Stimulated activated CD4-positive, alpha-beta T cell treated with anti-CD3 and anti-CD28 coated beads, Interleukin-15, amount 100 ng/mL, for 1 hour (primary cell): Measurements from ENCODE around the gene HSP90AB1.

ENCODE experiments used
- DNase-seq, 2 donors: peaks; one replicate each; pipeline ENCODE4 v3.0.0-alpha.2; 2020; ENCODE audit warnings: low read depth in 1 of 2, low spot score in 1 of 2

HSP90AB1 gene

GRCh38 chr6:44285552-44286284 lies 38.8 kb downstream of the HSP90AB1 start:
- DNase-seq, result no peak

DNA sequence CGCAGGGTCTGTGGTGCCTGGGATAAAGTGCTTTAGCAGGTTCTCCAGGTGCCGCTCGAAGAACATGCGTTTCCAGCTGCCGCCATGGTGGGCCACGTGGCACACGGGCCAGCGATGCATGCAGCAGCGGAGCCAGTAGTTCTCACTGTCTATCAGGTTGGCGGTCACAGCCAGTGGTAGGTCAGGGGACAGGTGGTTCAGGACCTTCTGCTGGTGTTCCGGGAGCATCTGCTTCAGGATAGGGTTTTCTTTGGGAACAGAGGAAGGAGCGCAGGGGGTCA lies 39.3 kb downstream of the HSP90AB1 start:
- DNase-seq, result no peak

DNA sequence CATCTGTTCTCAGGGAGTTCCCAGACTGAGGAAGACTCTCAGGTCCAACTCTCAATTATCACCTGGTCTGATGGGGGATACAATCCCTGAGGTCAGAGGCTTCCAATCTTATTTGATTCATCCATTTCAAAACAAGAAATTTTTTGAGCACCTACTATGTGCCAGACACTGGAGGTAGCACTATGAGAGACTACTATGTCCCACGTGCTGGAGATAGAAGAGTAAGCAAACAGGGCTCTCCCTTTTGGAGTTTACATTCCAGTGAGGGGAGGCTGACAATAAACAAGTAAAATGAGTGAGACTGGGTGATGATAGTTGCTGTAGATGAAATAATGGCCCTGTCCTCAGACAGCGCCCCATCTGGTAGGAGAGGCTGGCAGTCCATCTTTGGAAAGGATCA lies 39.8 kb downstream of the HSP90AB1 start:
- DNase-seq, result no peak

- no peak for DNase-seq
These were observed 42.9 kb downstream of the HSP90AB1 start for GRCh38 chr6:44289726-44290260.

- no peak for DNase-seq
These were observed 44.9 kb downstream of the HSP90AB1 start for GRCh38 chr6:44291841-44292240.

DNA sequence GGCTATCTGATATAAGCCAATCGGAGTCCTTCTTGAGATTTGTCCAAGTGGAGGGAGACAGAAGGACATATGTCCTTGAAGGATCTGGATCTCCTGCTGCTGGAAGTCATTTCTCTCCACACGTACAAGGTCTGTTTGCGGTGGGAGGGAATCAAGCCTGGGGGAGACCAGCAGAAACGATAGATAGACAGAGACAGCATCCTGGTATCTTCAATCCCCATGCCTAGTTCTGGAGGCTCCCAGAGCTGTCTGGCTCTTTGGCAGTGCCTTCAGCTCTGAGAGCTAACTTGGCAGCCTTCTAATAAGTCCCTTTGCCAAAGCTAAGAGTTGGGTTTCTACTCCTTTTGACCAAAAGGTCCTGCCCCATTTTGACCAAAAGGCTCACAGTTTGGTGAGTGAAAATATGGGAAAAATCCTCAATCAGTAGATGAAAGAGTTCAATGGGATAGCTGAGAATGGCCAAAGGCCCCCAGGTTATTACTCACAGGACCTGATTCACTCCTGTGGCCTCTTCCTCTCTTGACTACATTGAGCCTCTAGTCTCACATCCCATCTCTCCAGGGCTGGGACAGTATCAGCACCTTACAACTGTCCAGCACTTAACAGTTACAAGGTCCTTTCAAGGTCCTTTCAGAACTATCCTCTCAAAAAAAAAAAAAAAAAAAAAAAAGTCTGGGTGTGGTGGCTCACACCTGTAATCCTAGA lies 45.9 kb downstream of the HSP90AB1 start:
- no peak for DNase-seq

GRCh38 chr6:44294832-44295791 lies 48.2 kb downstream of the HSP90AB1 start:
- no peak for DNase-seq

GRCh38 chr6:44297063-44298038 lies 50.5 kb downstream of the HSP90AB1 start:
- peak in 1 of 2 donors; percentile 46 for DNase-seq

DNA sequence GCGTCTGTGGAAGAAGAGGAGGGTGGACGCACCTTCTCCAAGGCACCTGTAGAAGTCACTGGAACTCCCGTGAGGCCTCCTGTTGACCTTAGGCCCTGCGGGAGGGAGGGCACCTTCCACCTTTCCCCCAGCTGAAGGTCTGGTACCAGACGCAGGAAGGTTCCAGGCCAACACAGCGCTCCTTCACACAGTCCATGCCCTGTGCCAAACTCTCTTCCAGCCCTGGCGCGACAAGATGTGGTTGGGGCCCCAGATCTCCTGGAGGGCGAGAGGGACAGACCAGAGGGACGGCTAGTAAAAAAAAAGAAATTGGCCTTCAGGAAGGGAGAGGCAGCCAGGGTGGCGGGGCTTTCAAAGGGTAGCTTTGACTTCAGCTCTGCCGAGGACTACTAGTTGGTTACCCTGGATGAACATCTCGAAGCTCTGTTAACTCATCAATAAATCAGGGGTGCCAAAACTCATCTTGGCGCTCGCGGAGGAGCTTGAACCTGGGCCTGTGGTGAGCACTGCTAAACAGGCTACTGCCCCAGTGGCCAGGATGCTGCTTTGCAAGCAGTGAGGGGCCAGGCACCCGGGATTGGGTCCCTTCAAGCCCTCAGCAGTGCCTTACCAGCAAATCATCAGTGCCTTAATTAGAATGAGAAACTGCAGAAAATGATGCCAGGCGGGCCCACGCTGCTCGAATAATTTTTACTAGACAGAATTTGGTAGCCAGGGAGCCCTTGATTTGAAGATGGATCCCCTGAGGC lies 51.3 kb downstream of the HSP90AB1 start:
- no peak for DNase-seq

- no peak for DNase-seq
These were observed 52.0 kb downstream of the HSP90AB1 start for GRCh38 chr6:44298864-44299263.

GRCh38 chr6:44300292-44300823 lies 53.5 kb downstream of the HSP90AB1 start:
- DNase-seq, result no peak

GRCh38 chr6:44301106-44301505 lies 54.2 kb downstream of the HSP90AB1 start:
- no peak for DNase-seq

DNA sequence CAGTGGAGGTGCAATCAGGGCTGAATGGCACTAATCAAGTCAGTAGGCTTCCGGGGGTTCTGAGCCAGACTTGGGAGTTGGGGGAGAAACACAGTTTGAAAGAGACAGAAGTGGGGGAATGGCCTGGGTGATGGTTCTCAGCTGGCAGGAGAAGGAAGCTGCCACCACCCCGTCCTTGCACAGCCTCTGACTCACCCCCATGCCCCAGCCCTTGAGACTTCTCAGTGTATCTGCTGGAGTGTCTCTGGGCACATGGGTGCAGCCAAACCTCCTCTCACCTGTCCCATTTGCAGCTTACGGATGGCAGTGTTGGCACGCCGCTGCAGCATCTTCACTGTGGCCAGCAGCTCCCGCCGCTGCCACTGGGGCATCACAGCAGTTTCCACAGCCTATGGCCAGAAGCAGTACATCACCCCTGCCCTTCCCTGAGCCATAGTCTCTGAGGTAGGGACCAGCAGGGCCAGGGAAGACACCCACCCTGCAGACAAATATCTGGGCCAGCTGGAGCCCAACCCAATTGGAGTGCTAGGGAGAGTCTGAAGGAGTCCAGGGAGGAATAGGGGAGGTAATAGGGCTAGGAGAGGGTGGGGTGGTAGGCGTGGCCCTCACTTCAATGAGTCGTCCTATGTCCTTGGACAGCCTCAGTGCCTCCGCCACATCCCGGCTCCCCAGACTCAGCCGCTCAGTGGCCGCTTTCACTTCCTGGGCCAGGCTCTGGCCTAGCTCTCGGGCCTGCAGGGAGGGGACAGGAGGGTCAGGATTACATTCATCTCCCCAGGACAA lies 55.1 kb downstream of the HSP90AB1 start:
- no peak for DNase-seq

- DNase-seq, result no peak
These were observed 56.0 kb downstream of the HSP90AB1 start for GRCh38 chr6:44302856-44303255.
